Omental fat pad (tissue), 4 donors: Measurements from ENCODE around the gene POP4. TPM values are rescaled to one million over a fixed set of nuclear protein-coding genes. Genes with fewer than 3 reads are reported as not detected.

ENCODE experiments used
- ATAC-seq: fragments of 150-250 bp; one replicate; pipeline ENCODE4 v1.9.1; 2016; ENCODE audit warnings: mild to moderate bottlenecking, moderate library complexity; ENCODE audit not compliant: low FRiP score
- DNase-seq: peaks from one replicate; pipeline ENCODE4 v3.0.0-alpha.2; 2019; ENCODE audit warnings: low spot score
- total RNA-seq, 4 donors: library from RNA; depleted of rRNA; stranded (reverse); fragments of >200 nt; gene quantifications; one replicate each; pipeline ENCODE4 v1.1.0, GENCODE V29; 2016
- TF ChIP-seq, protein P1 (sequence below), 3 donors: fragments of 450-650 bp; IDR thresholded peaks; one replicate each; pipeline ENCODE4 v1.5.1; 2016 to 2017; ENCODE audit warnings: antibody characterized with exemption in 3 of 3, mild to moderate bottlenecking in 3 of 3, moderate library complexity in 2 of 3

POP4 gene
- total RNA-seq, 4 donors from 2014 or later = 52.9 to 62.4 (median 55.0) TPM

DNA sequence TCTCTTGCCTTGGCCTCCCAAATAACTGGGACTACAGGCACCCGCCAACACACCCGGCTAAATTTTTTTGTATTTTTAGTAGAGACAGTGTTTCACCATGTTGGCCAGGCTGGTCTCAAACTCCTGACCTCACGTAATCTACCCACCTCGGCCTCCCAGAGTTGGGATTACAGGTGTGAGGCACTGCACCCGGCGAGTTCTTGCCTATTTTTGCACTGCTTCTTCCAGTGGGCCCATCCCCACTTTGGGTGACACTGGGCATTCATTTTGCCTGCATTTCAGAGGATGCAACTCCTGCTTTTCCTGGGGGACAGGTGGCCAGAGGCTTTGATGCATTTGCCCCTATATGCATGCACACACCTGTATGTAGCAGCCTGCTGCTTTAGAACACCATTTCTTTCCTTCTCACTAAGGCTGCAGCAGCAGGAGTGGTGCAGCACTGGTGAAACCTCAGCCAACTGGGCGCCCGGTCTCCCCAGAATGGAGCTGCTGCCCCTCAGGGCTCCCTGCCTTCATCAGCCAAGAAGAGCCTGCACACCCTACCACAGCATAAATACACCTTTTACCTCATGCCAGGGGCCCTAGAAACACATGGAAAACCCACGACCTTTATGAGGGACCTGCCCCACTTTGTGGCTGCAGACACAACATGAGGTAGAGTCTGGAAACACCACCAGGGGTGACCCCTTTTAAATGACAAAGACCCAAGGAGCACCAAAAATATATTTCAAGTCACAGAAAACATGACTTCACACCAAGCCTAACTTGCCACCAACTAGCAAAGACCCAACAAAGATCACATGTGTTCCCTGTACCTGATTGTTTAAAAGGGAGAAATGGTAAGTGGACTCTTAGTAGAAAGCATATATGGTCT lies 36.8 kb upstream of the POP4 start:
- ATAC-seq (no peak), DNase-seq (no peak)
- TF ChIP-seq, protein P1, sequence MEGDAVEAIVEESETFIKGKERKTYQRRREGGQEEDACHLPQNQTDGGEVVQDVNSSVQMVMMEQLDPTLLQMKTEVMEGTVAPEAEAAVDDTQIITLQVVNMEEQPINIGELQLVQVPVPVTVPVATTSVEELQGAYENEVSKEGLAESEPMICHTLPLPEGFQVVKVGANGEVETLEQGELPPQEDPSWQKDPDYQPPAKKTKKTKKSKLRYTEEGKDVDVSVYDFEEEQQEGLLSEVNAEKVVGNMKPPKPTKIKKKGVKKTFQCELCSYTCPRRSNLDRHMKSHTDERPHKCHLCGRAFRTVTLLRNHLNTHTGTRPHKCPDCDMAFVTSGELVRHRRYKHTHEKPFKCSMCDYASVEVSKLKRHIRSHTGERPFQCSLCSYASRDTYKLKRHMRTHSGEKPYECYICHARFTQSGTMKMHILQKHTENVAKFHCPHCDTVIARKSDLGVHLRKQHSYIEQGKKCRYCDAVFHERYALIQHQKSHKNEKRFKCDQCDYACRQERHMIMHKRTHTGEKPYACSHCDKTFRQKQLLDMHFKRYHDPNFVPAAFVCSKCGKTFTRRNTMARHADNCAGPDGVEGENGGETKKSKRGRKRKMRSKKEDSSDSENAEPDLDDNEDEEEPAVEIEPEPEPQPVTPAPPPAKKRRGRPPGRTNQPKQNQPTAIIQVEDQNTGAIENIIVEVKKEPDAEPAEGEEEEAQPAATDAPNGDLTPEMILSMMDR (IDR thresholded peaks at IDR 0.05) = no peak

DNA sequence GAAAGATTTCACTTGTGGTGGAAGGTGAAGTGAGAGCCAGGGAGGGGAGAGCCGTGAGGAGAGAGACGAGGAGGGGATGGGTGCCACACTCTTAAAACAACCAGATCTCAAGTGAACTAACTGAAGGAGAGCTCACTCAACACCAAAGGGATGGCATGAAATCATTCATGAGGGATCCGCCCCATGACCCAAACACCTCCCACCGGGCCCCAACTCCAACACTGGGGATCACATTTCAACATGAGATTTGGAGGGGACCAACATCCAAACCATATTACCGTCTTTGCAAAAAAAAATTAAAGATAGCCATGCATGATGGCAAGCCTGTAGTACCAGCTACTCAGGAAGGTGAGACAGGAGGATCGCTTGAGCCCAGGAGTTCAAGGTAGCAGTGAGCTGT lies 34.9 kb upstream of the POP4 start:
- no peak for ATAC-seq
- DNase-seq = no peak
- TF ChIP-seq, protein P1 (IDR thresholded peaks at IDR 0.05) = no peak

DNA sequence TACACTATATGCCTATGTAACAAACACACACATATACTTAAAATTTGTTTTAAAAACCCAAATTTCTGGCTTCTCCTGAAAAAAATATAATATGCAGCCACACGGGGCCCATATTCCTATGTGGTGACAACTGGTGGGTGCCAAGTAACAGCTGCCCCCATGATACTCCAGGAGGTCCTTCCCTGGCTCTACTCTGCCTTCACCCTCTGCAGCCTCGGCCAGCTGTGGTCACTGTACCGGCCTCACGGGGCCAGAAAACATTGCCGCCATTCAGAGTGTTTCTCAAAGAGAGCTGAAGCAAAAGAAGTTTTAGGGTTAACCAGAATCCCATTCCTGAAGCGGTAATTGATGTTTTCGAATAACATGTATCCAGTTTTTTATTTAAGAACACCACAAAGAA lies 32.6 kb upstream of the POP4 start:
- TF ChIP-seq, protein P1 (IDR thresholded peaks at IDR 0.05) = no peak
- no peak for DNase-seq
- ATAC-seq = no peak

DNA sequence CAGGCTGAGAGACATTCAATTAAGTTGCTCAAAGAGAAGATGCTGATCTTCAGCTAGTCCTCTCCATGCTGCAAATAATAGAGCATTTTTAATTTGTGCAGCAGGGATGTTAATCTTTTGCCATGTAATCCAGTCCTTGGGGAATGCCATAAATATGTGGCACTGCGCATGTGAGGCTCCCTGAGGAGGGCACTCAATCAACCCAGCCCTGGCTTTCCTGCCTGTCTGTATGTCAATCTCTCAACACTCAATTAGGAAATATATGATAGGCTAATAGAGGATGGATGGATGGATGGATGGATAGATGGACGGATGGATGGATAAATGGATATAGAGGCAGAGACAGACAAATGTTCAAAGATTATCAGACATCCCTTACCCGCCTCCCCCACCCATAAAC lies 31.6 kb upstream of the POP4 start:
- no peak for ATAC-seq
- TF ChIP-seq, protein P1 (IDR thresholded peaks at IDR 0.05) = no peak
- DNase-seq = no peak

DNA sequence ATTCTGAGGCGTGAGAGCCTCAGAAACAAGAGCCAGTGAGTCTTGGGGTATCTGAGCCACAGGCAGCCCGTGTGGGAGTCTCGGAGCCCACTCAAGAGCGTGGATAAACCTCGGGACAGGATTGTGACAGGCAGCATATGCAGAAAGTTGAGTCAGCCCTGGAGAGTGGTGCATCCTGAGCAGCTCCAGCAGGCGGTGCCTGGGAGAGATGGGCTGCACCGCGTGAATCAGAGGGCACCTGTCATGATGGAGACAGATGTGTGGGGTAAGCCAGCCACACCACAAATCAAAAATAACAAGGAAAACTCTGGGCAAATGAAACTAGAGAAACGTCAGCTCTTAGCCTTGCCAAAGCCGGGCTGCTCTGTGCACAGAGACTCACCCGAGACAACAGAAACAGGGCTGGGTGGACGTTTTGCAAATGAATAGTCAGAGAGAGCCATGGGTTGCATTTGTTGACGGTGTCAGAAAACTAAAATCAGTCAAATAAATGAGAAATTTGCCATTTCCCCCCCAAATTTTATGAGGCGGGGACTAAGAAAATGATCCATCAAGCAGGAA lies 30.0 kb upstream of the POP4 start:
- TF ChIP-seq, protein P1 (IDR thresholded peaks at IDR 0.05) = no peak
- DNase-seq = no peak
- ATAC-seq = peak; percentile 94

DNA sequence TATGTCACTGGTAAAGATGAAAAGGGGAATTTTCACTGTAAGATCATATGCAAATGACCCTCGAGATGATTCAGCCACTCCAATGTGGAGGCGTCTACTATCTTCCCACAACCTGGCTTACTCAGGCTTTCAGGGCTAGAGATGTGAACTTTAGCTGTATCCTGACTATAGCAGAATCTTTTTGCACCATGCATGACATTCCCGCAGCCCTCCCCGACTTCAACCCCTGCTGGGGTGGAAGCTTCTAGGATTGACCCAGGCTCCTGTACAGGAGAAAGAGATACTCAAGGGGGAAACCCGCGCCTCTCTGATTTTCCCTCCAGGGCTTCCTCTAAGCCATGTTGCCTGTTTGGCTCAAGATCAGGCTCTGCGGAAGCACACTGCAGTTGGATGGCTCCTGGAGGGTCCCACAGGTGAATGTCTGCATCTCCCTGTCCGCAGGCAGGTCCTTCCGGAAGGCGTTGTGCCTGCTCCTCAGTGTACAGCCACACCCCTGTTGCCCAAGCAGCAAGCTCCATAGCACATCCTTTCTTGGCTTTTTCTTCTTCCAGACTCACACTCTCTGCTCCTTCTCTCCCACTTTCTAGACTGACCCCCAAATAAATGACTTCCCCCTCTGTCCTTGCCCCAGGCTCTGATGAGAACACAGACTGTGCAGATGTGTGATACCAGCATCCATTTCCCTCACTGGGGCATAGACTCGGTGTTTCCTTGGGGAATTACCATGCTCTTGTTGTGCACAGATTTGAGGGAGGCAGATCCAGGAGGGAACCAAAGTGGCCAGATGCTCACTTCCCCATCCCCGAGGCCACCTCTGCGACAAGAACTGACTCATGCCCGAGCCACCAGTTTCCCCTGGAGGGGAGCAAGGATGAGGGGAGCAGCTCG lies 29.1 kb upstream of the POP4 start:
- TF ChIP-seq, protein P1 (IDR thresholded peaks at IDR 0.05) = no peak
- DNase-seq = no peak

More for the DNA sequence above, 29.1 kb upstream of the POP4 start:
- ATAC-seq = peak; percentile 80
